GM10266 (cell line): Measurements from ENCODE around the gene FRMPD4.

Source experiments
- DNase-seq: peaks from one replicate; pipeline ENCODE4 v3.0.0; 2012; ENCODE audit errors: extremely low spot score
- TF ChIP-seq, protein P1 (sequence below): IDR thresholded peaks from 2 replicates; pipeline ENCODE4 v1.5.1; 2012; ENCODE audit warnings: mild to moderate bottlenecking, low read depth; ENCODE audit not compliant: control insufficient read depth, insufficient read depth; ENCODE audit errors: missing control alignments

Gene FRMPD4

DNA sequence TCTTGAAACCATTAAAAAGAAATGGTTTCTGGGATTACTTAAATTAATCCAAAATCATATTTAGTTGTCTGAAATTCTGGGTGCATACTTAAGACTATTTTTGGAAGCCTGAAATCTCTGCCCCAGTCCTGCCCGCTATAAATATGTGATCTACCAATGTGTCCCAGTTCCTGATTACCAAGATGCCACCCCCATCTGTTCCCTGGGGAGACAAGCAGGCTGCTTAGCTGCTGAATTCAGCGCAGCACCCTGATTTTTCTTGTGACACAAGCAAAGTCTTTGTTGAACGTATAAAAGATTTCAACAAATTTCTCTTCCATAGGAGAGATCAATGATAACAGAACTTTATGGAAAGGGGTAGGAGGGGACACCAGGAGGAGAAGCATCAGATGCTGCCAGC is 552.4 kb downstream of the FRMPD4 start:
- no peak for DNase-seq
- TF ChIP-seq, protein P1, sequence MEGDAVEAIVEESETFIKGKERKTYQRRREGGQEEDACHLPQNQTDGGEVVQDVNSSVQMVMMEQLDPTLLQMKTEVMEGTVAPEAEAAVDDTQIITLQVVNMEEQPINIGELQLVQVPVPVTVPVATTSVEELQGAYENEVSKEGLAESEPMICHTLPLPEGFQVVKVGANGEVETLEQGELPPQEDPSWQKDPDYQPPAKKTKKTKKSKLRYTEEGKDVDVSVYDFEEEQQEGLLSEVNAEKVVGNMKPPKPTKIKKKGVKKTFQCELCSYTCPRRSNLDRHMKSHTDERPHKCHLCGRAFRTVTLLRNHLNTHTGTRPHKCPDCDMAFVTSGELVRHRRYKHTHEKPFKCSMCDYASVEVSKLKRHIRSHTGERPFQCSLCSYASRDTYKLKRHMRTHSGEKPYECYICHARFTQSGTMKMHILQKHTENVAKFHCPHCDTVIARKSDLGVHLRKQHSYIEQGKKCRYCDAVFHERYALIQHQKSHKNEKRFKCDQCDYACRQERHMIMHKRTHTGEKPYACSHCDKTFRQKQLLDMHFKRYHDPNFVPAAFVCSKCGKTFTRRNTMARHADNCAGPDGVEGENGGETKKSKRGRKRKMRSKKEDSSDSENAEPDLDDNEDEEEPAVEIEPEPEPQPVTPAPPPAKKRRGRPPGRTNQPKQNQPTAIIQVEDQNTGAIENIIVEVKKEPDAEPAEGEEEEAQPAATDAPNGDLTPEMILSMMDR, result no peak

DNA sequence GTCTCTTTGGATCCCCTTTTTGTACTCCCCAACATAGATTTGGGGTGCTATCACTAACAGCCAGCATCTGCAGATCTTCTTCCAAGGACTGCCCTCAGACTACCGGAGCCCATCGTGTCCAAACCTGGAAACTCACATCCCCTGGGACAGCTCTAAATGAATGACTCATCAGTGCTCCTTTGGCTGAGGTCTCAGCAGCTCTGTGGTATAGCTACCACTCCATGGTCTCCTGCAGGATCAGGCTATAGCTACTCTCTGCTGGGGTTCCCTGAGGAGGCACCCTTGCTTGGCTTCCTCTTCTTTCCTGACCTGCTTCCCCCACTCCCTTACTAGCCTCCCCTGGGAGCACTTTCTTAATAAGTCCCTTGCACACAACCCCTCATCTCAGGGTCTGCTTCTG is 555.5 kb downstream of the FRMPD4 start:
- DNase-seq, result no peak
- TF ChIP-seq, protein P1, result no peak

DNA sequence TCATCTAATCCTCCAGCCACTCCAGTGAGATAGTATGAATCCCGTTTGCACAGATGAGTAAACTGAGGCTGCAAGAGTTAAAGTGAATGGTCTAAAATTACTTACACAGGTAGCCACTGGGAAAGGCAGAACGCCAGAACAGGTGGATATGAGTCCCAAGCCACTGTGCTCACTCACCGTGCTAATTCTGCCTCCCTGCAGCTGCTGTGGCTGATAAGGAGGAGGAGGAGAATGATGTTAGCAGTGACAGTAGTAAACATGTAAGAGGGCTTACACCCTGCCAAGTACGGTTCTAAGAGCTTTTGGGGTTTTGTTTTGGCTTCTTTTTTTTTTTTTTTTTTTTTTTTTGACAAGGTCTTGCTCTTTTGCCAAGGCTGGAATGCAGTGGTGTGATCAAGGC is 562.5 kb downstream of the FRMPD4 start:
- DNase-seq, result no peak
- TF ChIP-seq, protein P1, result no peak

DNA sequence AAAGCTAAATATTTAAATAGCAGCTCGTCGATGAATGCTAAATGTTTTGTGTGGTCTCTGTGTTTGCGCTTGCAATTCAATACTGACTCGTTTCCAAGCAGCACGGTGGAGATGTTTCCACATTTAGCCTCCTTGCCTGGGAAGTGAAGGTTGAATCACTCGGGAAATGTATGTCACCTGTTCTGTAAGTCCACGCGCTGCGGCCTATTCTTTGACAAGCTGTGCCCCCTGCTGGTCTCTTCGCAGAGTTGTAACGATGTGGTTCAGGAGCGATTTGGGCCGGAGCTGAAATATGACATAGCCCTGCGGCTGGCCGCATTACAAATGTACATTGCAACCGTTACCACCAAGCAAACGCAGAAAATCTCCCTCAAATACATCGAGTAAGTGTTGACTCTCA is 563.4 kb downstream of the FRMPD4 start:
- TF ChIP-seq, protein P1, result peak; percentile 58
- peak; percentile 31 for DNase-seq

DNA sequence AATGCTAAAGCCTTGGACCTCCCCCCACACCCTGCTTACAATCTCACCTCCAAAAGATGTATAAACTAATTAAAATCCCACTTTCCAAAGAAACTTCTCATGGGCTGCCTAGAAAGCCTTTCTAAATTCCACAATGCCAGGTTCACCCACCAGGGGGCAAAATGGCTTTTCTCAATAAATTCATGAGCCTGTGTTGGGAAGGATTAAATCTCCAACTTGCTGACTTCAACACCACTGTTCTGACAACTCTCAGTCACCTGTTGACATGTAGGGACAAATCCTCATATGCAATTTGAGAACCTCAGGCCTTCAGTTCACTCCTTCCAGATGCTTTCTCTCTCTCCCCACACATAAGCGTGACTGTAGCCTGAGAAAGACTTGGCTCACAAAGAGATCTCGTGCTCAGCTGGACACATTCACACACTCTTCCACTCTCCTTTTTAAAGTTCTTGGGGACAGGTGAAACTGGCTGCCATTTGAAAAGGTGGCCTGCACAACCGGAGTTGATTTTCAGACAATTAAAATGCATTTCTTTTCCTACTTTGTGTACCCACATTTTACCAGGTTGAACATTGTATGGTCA is 564.3 kb downstream of the FRMPD4 start:
- TF ChIP-seq, protein P1, result peak; percentile 12
- DNase-seq, result no peak

DNA sequence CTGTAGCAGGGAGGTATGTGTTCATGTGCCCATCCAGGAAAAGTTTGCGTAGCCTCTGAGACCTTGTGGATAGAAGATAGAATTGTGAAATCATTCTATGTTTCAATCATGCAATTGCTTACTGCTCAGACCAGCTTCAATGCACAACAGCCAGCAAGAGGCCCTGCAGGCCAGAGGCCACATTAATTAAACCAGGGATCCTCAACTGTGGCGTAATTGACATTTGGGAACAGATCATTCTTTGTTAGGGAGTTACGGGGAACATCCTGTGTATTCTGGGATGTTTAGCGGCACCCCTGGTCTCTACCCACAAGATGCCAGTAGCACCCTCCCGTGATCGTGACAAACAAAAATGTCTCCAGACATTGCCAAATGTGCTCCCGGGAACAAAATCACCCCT is 566.4 kb downstream of the FRMPD4 start:
- no peak for DNase-seq
- TF ChIP-seq, protein P1, result no peak

DNA sequence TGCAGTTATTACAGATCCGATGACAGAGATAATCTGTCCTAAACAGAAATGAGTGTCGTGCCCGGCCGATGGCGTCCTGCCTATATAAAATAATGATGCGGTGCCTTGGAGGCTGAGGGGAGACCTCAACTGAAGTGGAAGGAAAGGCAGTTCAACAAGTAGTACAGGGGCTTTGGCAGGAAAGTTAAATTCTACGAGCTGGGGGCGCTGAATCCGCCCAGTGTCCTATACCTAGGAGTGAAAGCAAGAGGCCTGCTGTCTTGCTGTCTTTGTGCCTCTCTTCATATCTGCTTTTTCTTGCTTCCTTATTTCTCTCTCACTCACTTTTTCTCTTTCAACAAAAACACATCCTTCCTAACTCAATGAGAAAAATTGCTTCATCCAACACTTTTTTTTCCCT is 570.8 kb downstream of the FRMPD4 start:
- TF ChIP-seq, protein P1, result no peak
- DNase-seq, result no peak
